Measurements from ENCODE around the gene ATP6V0D1.
A peak's percentile ranks its signal among the peaks of the same experiment; 100 is the strongest.

The ATP6V0D1 gene

DNA sequence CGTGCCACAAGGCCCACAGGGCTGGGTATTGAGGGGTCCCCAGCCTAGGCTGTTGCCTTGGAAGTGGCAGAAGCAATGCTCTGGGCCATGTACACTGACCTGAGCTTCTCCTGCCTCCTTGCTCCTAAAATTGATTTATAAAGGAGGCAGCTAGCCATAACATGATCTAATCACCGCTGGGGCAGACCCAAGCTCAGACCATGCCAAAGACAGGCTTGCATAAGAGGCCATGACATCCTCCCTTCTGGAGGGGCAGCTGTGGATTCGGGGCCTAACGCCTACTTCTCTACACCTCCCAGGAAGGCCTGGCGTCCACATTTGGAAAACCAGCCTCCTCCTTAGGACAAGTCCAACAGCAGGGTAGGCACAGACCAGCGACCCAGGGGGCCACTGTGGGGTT lies 37.7 kb downstream of the ATP6V0D1 start:
- DNase-seq: peak; percentile 79

DNA sequence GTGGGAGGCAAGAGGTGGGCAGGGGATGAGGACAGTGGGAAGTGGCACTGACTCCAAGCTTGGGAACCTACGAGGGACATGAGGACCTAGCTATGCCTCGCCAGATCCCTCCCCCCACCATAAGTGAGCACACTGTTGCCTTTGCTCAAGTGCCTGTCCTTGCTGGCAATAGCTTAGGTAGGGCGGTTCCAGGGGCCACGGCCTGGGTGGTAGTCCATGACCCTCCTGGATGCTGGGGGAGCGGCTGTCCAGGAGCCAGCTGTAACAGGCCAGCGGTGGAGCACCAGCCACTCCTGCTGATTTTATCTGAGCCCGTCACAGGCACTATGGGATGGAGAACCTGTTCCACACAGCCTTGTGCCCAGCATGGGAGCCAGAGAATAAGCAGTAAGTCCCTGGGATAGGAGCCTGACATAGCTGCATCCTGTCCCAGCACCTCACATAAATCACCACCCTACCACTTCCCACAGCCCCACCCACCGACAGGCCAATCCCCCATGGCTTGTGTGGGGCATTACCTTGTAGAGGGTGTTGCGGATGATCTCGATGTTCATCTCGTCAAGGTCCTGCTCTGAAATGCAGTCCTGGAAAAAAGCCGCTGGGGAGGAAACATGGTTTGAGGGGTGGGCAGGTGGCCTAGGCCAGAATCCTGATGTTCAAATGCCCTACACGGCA lies 38.2 kb downstream of the ATP6V0D1 start:
- DNase-seq: no peak

DNA sequence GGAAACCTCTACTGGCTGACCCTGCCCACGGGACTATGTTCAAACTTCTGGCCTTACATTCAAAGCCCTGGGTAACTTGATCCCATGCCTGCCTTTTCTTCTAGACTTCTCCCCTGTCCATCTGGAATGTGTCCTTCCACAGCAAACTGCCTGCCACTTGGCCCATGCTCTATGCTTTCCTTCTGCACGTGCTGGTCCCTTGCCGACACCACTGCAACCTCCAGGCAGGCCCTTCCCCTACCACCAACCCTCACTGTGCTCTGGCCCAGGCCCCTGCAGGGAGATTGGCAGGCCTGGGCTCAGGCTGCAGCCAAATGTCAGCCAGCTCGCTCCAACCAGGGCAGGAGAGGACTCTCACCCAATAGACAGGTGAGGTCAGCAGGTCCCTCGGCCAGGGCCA lies 39.0 kb downstream of the ATP6V0D1 start:
- DNase-seq: no peak

DNA sequence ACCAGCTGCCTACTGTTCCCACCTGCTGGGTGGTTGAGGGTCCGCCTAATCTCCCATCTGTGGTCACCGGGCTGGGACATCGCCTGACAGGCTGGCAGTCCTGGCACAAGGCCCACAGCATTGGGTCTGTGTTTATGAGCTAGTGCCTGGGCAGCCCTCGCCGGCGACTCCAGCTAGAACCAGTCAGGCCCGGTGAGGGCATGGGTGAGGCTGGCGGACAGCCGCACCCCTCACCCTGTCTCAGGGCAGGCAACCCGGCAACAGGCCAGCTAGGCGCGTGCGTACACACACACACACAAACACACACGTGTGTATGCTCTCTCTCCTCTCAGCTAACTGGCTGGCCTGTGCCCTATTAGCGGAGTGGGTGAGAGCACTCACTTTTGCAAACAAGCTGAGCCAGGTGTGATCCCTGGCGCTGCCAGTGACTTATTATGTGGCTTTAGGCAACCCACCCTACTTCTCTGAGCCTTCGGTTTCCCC lies 39.6 kb downstream of the ATP6V0D1 start:
- peak; percentile 82 for DNase-seq

GRCh38 chr16:67438824-67439393 lies 42.0 kb downstream of the ATP6V0D1 start:
- DNase-seq: no peak

DNA sequence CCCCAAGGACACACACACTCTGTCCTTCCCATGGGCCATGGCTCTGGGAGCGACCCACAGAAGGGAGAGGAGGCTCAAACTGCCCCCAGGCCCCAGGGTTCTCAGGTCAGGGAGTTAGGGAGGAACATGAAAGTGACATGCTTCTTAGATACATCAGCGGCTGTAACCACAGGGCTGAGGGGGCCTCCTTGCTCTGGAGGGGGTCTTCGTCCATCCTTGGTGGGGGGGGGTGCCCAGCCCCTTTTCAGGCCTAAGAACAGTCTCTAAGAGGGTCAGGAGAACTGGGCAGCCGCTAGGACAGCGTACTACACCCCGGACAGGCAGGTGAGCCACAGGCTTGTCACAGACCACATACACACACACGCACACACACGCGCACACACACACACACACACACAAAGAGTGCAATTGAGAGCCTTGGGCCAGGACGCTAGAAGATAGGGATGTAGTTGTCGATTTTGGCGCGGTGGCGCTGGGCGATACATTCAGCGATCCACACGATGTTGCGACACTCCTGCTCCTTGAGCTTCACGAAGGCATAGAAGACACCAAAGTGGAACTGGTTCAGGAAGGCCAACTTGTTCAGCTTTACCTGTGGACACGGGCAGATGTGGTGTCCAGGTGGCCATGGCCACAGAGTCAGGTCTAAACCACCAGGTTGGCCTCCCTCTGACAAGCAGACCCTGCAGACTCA lies 42.7 kb downstream of the ATP6V0D1 start:
- DNase-seq: no peak

GRCh38 chr16:67437513-67437912 lies 43.4 kb downstream of the ATP6V0D1 start:
- no peak for DNase-seq

GRCh38 chr16:67436640-67437193 lies 44.2 kb downstream of the ATP6V0D1 start:
- DNase-seq: no peak

DNA sequence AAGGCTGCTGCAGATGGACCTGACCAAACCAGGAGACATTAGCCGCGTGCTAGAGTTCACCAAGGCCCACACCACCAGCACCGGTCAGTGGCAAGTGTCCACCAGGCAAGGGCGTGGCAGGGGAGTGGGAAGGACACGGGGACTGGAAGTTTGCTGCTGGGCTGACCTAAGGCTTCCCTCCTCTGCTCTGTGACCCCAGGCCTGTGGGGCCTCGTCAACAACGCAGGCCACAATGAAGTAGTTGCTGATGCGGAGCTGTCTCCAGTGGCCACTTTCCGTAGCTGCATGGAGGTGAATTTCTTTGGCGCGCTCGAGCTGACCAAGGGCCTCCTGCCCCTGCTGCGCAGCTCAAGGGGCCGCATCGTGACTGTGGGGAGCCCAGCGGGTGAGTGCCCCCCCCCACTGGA lies 45.2 kb downstream of the ATP6V0D1 start:
- DNase-seq: no peak

- DNase-seq: no peak
Measured at GRCh38 chr16:67433131-67433719, 47.7 kb downstream of the ATP6V0D1 start.

GRCh38 chr16:67432506-67432890 lies 48.5 kb downstream of the ATP6V0D1 start:
- DNase-seq: no peak

DNA sequence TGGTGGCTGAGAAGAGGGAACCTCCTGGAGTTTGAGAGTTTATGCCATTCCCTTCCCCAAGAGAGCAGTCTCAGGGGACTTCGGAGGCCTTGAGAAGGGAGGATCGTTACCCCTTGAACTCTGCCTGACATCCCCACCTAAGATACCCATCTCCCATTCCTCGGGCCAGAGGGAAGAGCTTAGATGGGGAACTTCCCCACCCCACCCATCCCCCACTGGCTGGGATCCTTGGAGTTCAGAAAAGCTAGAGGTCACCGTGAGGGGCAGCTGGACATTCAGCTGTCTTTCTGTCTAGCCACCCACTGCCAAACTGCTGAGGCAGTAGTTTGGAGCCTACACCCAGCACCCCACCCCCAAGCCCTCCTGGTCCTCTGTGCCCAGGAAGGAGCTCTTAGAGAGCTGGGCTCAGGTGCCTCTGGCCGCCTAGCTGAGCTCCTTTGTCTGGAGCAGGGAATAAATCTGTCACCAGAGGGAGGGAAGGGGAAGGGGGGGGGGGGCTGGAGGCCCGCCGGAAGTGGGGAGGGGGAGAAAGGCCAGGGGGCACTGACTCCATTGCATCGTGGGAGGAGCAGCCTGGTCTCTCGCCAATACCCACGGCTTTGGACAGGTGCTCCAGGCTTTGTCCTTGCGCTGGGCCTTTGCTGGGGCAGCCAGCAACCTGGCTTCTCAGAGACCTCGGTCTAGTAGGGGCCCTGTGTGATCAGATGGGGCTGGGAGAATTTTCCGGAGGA lies 49.0 kb downstream of the ATP6V0D1 start:
- DNase-seq: no peak

DNA sequence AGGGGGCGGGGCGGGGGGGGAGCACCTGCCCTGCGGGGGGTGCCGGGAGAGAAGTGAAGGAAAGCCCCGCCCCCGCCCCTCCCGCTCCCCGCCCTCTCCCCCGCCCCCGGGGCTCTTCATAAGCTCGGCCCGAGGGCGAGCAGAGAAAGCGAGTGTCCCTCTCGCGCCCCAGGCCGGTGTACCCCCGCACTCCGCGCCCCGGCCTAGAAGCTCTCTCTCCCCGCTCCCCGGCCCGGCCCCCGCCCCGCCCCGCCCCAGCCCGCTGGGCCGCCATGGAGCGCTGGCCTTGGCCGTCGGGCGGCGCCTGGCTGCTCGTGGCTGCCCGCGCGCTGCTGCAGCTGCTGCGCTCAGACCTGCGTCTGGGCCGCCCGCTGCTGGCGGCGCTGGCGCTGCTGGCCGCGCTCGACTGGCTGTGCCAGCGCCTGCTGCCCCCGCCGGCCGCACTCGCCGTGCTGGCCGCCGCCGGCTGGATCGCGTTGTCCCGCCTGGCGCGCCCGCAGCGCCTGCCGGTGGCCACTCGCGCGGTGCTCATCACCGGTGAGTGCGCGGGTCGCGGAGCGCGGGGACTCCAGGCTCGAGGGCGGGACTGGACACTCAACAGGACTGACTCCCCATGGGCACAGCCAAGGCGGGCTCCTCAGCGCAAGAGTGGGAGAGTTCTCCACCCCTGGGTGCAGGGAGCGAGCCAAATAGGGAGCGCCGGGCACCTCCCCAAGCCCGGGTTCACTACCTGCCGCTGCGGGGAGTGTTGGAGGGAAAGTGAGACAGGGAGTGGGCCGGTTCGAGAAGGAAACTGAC lies 49.8 kb downstream of the ATP6V0D1 start, which contains the start of gene HSD11B2:
Gene HSD11B2, plus strand, starts transcription at position 145 of the 798 bp plus-strand sequence. Its CDS starts 128 bp downstream, at position 273.
- DNase-seq: peak; percentile 71

GRCh38 chr16:67430504-67430976 lies 50.4 kb downstream of the ATP6V0D1 start:
- no peak for DNase-seq

GRCh38 chr16:67429799-67430503 lies 51.0 kb downstream of the ATP6V0D1 start:
- no peak for DNase-seq

GRCh38 chr16:67429053-67429798 lies 51.7 kb downstream of the ATP6V0D1 start:
- no peak for DNase-seq

DNA sequence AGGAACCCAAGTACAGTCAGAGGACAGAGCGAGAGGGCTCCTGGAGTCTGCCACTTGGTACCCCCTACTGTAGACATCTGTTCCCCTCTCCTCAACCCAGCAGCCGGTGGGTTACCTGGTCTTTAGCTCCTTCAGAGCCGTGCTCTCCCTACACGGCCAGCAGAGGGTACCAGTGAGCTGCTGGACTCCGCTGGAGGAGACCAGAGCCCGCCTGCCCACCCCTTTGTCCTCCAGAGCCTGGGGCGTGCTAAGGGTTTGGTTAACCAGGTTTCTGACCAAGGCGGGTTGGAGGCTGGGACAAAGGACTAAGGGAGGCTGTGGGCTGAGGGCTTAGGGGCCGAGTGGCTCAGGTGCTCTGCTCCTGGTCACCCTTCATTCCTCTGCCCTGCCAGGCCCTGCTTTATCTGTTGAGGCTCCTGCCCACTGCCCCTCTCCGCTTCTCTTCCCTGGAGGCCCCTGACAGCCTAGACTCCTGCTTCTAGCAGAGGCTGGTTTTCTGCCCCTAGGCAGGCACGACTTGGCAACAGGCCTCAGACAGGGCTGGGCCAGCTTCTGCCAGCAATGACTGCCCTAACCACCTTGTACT lies 52.7 kb downstream of the ATP6V0D1 start:
- peak; percentile 77 for DNase-seq

DNA sequence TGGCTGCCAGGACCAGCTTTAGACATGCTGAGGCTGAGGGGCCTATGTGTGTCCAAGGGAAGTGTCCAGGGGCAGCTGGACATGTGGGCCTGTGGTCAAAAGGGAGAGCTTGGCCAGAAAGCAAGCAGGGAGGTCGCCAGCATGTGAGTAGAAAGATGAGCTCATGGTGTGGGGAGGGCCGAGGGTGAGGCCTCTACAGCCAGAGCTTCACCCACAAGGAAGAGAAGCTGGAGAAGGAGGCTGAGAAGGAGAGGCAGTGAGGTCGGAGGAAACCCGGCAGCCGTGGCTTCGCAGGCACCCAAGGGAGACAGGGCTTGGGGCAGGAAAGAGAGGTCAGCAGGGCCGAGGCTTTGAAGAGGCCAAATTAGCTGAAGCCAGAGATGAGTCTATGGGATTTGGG lies 54.0 kb downstream of the ATP6V0D1 start:
- no peak for DNase-seq

- no peak for DNase-seq
Measured at GRCh38 chr16:67426022-67426421, 54.9 kb downstream of the ATP6V0D1 start.

DNA sequence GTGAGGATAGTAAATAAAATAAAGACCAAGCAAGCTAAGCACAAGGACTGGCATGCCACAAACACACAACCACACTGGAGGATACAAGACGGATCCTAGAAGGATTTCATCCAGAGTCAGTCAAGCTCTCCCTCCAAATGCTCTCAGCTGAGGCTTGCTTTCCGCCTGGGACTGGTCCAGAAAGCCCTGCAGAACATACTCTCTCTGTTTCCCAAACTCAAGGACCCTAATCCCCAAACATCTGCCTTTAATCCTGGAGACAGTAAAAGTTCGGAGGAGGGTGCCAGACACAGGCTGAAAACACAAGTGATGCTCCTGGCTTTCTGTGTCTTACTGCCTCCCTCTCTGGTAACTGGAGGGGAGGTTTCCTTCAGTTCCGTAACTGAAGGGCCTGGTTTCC lies 55.4 kb downstream of the ATP6V0D1 start:
- DNase-seq: no peak

Measured in femur (tissue), 1 donor.